Left hindlimb (tissue), 1 donor: ENCODE results near the gene SPG11.
"Not testable (repeated sequence)": the region's sequence is repeated elsewhere in the genome, so short reads cannot be mapped to it uniquely, and the experiment has no call there.

ENCODE experiments used
- DNase-seq: peaks from one replicate; pipeline ENCODE4 v3.0.0-alpha.2; 2018

SPG11 gene

DNA sequence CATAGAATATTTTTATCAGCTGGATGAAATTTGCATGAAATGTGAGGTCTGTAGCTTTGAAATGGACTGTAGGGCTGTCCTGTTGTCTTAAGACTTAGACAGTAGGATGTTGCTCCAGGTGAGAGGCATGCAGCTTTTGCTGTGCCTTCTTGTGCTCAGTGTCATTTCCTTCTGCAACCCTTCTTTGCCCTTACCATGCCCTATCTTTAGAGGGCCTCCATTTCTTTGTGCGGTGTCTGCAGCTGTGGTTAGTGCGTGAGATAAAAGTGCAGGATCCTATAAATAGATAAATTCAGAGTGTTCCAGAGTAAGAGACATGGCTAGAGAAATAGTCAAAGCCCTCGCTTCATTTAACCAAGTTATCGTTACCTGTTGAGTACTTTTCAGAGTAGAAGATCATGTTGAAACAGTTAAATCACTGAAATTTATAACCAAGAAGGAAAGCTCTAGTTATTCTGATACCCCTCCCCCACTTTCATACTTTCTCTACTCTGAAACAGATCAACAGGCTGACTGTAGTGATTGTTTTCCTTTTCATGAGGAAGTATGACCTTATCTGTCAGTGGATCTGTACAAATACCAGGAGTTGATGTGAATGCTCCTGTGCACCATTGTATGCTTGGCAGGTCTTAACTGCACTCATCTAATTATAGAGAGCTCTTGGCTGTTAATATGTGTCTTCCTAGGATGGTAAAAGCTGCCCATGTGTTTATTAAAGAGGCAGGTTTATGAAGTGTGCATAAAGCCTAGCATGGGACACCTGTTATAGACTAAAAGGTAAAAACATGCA lies 108.3 kb downstream of the SPG11 start:
- no peak for DNase-seq

DNA sequence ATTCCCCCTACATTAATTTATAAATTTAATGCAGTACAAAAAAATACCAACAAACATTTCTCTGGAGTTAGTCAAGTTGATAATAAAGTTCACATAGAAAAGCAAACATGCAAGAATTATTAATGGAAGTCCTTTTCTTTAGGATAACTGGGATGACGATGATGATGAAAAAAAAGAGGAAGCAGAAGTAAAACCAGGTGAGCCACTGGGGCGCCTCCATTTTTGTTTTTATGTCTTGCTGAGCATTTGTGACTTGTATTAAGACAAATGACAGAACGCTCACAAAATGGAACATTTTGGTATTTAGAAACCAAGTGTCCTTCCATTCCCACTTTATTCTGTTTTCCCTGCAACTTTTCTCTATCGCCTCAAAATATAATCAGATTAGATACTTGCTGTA lies 112.7 kb downstream of the SPG11 start:
- no peak for DNase-seq

DNA sequence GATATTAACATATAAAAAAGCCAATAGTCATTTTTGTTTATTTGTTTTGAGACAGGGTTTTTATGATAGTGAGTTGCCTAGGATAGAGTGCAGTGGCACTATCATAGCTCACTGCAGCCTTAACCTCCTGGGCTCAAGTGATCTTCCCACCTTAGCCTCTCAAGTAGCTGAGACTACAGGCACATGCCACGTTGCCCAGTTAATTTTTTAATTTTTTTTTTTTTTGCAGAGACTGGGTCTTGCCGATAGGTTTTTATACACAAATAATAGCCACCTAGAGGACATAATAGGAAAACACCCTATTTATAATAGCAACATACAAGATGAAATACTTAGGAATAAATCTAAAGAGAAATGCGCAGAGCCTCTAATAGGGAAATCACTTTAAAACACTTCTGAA lies 113.2 kb downstream of the SPG11 start:
- no peak for DNase-seq

DNA sequence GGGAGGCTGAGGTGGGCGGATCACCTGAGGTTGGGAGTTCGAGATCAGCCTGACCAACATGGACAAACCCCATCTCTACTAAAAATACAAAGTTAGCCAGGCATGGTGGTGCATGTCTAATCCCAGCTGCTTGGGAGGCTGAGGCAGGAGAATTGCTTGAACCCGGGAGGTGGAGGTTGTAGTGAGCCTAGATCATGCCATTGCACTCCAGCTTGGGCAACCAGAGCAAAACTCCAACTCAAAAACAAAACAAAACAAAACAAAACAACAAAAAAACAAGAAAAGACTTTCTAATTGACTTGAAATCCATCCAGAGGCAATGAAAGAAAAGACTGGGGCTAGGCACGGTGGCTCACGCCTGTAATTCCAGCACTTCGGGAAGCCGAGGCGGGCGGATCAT lies 114.3 kb downstream of the SPG11 start:
- not testable (repeated sequence) for DNase-seq

DNA sequence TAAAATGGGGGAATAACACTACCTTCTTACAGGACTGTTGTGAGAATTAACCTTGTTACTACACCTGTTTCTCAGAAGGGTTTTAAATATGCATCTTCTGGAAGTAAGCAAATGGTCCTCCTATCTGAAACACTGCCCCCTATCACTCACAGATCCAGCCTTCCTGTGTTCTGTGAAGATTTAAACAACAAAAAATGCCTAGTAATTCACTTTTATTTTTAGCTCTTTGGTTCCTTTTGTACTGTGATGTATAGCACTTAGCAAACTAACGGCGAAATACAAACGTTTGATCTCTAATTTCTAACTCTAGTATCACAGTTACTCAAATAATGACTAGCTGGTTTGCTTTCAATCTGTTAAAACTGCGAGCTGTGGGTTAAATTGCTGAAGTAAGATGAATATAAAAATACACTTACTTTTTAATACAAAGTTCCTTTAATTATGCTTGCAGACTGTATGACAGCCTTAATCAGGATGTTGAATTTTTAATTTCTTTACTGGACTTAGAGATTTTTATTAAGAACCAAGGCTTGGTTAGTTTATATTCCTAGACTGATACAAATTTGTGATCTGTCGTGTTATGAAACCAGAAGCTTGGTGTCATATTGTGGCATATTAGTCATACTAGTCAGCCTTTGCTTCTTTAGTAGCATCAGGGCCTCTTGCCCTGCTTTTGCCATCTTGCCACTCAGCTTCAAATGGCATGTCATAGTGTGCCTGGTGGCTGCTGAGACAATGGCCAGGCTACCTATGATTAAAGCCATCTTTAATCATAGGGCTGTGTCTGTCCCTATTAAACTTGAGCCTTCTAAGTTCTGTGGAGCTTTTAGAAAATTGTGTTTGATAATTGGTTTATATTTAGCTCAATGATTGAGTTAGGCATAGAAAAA lies 117.3 kb downstream of the SPG11 start:
- no peak for DNase-seq

DNA sequence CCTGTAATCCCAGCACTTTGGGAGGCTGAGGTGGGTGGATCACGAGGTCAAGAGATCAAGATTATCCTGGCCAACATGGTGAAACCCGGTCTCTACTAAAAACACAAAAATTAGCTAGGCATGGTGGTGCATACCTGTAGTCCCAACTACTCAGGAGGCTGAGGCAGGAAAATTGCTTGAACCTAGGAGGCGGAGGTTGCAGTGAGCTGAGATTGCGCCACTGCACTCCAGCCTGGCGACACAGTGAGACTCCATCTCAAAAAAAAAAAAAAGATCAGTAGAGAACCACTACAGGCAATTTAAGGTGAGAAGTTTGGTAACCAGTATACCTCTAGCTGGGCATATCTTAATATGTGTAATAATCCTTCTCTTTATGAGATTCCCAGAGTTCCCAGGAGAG lies 118.7 kb downstream of the SPG11 start:
- DNase-seq: not testable (repeated sequence)

DNA sequence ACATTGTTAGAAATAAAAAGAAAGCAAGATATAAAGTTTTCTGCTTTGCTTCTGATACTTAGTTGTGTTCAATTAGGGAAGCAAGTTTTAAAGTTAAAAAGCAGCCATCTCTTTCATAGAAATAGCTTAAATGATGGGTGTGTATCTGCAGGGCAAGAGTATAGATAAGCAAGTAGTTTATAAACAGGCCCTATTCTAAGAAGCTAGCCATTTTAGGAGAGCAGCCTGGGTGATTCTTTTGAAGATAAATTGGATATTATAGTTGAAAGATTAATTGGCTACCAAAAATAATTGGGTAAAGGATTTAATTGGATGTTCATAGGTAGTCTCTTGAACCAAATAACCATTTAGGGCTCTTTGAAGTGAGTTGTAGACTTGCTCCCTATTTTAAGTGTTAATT lies 120.9 kb downstream of the SPG11 start:
- DNase-seq: no peak

DNA sequence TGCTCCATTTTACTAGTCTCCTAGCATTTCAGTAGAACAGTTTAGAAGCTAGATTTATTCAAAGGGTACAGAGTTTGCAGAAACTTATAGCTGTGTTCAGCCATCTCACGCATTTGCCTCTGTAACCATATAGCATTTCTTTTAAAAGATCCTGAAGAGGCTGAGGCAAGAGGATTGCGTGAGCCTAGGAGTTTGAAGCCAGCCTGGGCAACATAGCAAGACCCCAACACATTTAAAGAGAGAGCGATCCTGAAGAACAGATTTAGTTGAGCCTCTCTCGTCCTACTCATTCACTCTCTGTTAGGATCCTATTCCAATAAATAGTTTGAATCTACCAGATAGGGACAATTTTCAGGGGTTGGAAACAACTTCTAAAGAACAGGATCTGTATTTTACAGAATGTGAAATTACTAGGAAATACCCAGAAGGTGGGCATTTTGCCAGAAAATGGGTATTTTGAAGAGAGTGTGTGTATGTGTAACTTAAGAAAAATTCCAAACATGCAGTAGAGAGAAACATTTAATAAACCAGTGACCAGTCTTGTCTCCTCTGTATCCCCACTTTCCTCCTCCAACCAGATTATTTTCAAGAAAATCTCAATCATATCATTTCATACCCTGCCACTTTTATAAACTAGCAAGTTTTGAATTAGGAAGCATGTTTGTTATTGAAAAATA lies 122.0 kb downstream of the SPG11 start:
- no peak for DNase-seq

DNA sequence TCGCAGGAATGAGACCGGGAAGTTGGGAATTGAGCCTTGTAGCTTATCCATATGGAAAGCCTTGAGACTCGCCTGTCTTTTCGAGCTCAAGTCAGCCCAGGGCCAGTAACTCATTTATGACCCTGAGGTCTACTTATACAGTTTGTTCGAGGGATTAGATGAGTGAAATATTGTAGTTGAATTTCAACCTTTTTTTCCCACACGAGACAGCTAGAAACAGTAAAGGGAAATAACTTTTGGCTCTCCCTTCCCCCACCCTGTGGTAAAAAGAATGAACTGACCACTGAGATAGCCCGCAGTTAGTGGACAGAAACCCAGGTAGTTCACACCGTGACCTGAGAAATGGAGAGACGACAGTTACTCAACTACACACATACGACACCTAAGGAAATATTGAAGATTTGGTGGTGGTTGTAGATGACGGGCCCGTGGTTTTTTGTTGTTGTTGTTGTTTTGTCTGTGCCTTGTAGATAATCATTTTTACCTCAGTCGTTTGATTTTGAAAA lies 125.7 kb downstream of the SPG11 start:
- no peak for DNase-seq

DNA sequence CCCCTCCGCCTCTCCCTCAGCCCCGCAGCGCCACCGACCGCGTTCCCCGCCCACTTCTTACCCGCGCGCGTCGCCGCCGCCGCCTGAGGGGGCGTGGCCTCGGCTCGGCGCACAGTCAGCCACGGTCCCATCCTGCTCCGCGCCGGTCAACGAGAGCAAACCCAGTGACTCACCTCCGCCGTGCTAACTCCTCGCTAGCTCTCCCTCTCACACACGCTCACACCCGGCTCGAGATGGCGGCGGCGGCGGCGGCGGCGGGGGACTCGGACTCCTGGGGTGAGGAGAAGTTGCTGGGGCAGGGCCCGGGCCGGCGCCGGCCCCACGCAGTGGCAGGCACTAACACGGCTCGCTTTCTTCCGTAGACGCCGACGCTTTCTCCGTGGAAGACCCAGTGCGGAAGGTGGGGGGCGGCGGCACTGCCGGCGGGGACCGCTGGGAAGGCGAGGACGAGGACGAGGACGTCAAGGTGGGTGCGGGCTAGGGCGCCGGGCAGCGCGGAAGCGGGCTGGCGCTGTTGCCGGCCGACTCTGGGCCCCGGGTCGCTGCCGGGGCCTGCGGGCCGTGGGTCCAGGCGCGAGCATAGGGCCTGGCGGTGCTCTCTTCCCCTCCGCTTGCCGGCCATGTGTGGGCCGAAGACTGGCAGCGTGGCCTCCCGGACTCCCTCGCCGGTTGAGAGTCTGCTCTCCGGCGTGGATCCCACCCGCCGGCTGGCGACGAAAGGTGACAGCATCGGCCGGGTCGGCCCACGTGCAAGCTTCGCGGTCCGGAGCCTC lies 126.3 kb downstream of the SPG11 start, which contains the start of gene EIF3J:
Gene EIF3J (plus strand): TSS at position 186 of the 773 bp plus-strand sequence. CDS start 48 bp downstream, at position 234.
- DNase-seq: peak; percentile 98

DNA sequence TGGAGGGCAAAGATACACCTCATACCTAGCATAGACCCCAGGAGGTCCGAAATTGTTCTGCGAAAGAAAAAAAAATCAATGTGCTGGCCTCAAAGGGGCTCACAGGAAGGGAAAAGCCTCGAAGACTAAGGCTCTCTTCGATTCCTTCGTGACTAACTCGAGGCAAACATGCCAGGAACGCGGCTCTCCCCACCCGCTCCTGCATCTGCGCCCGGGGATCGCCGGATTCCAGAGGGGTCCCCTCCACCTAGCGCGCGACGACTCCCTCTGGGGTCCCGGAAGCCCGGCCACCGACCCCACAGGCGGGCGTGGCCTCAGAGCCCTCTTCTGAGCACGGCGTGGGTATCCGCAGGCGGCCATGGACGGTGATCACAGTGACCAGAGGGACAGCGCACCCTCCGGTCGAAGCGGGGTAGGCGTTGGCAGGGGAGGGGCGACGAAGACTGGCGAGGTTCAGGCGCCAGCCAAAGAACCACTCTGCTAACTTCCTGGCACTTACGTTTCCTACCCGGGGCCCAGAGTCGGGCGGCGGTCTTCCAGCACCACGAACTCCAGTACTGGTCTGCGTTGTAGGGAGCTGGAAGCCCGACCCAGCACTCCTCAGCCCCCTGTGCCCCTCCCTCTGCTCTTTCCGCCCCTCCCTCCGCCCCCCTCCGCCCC lies 127.0 kb downstream of the SPG11 start:
- no peak for DNase-seq

DNA sequence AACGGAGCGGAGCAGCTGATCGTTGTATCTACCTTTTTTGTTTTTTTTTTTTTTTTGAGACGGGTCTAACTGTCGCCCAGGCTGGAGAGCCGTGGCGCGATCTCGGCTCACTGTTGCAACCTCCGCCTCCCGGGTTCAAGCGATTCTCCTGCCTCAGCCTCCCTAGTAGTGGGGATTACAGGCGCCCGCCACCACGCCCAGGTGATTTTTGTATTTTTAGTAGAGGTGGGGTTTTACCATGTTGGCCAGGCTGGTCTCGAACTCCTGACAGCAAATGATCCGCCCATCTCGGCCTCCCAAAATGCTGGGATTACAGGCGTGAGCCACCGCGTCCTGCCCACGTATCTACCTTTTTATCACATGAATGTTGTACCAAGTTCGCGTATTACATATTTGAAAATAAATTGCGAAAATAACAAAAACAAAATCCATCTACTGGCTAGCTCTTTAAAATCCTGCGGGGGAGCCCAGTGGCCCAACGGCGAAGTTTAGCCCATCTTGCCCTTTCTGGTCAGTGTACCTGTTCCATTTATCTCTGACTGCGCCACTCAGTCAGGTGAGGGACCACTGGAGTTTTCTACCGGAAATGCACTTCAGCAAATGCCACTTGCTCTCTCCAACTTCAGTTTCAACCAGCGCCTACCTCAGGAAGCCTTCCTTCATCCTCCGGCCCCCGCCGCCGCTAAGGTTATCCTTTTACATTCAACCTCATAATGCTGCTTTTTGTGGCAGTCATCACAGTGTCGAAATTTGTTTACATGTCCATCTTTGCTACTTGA lies 127.8 kb downstream of the SPG11 start:
- no peak for DNase-seq

DNA sequence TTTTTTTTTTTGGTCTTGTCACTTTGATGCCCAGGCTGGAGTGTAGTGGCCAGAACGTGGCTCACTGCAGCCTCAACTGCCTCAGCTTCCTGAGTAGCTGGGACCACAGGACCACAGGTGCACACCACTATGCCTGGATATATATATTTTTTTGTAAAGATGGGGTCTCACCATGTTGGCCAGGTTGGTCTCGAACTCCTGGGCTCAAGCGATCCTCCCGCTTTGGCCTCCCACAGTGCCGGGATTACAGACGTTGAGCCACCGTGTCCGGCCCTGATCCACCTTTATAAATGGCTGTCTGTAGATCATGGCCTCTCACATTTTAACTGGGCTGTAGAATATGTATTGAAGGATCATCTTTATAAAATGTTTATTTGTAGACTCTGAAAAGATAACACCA lies 128.4 kb downstream of the SPG11 start:
- DNase-seq: no peak

DNA sequence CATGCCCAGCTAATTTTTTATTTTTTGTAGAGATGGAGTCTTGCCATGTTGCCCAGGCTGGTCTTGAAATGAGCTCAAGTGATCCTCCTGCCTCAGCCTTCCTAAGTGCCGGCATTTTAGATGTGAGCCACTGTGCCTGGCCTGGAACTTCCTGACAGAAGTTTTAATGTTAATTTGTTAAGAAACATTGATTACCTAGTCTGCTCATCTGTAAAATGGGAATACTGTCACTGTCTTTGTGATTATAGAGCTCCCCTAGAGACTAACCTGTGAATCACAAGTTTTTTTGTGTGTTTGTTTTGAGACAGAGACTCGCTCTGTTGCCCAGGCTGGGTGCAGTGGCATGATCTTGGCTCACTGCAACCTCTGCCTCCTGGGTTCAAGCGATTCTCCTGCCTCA lies 130.8 kb downstream of the SPG11 start:
- DNase-seq: no peak

DNA sequence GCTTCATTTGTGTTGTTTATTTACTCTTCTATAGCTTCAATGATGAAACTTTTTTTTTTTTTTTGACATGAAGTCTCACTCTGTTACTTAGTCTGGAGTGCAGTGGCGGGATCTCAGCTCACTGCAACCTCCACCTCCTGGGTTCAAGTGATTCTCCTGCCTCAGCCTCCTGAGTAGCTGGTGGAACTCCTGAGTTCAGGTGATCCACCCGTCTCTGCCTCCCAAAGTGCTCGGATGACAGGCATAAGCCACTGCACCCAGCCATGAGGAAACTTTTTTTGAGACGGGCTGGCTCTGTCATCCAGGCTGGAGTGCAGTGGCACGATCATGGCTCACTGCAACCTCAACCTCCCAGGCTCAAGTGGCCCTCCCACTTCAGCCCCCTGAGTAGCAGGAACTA lies 131.2 kb downstream of the SPG11 start:
- not testable (repeated sequence) for DNase-seq

DNA sequence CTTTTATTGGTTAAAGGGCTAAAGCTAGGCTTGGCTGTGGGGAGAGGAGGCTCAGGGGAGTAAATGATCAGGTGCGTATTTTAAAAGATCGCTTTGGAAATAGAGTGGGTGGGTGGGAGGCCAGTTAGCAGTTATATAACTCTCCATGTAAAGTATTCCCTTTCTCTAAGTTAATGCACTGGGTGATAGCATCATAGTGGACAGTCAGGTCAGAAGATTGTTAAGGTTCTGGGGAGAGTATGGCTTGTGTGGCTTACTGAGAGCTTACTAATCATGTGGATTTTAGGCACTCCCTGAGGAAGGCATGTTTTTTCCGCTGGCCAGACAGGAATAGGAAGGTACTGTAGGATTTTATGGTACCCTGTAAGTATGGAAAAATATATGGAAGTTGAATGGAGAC lies 132.8 kb downstream of the SPG11 start:
- no peak for DNase-seq

DNA sequence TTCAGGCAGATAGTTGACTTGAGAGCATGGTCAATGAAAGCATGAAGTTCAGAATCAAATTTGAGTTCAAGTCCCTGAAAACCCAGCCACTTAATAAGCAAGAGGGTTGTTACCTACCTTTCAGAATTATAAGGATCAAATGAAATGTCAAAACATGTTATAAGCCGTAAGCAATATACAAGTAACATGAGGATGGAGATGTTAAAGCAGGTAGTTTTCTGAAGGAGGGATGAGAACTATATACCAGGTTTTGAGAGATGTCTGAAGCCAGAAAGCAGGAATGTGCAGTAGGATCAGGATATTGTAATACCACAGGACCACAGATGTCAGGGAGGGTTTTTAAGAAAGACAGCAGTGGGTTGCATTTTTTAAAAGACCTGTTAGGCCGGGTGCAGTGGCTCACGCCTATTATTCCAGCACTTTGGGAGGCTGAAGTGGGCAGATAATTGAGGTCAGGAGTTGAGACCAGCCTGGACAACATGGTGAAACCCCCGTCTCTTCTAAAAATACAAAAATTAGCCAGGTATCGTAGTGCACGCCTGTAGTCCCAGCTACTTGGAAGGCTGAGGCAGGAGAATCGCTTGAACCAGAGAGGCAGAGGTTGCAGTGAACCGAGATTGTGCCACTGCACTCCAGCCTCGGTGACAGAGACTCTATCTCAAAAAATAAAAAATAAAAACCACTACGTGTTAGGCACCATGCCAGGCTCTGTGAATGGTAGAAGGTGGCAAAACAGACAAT lies 133.4 kb downstream of the SPG11 start:
- no peak for DNase-seq

DNA sequence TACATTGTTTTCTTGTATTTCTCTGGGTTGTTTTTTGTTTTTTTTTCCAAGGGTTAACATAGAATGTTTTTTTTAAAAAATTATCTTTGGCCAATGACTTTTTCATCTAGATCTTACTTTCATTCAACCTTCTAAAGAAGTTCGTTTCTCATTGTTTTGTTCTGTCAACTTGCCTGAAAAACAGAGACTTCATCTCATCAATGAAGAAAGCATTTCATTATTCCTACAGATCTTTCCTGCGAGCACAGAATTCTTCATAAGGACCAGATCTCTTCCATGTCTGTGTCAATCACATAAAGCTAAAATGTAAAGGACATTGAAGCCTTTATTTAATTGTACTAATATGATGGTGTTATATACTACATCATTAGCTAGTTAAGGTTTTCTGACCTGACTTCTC lies 136.2 kb downstream of the SPG11 start:
- DNase-seq: no peak

DNA sequence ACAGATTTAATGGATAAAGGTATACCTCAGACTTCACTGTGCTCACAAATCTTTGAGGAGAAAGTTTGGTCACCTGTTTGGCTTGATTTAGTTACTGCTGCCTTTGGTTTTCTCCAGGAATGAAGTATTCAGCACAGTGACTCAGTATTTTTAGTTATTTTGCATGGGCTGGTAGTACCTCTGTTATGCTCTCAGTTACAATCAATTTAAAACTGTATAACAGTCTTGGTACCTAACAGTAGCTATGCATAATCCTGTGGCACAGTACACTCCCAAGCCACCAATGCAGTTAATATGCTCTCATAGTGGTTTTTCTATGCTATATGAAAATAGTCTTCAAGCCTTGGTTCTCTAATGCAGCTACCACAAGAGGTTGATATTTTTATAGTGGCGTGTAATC lies 138.4 kb downstream of the SPG11 start:
- DNase-seq: no peak

DNA sequence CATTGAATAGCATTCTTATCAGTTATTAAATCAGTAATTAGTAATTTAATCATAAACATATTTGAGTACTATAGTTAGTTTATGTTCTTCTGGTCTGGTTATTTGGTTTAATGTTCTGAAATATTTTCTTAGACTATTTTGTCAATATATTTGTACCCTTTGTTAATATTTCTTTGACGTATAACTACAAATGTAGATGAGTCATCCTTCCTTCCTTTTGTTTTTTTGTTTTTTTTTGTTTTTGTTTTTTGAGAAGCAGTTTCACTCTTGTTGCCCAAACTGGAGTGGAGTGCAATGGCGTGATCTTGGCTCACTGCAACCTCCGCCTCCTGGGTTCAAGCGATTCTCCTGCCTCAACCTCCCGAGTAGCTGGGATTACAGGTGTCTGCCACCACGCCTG lies 143.9 kb downstream of the SPG11 start:
- no peak for DNase-seq
